Effector memory CD4-positive, alpha-beta T cell (primary cell): ENCODE results near the gene BMS1.
"Not testable (repeated sequence)": the region's sequence is repeated elsewhere in the genome, so short reads cannot be mapped to it uniquely, and the experiment has no call there.

Experiments
- DNase-seq, 3 donors: peaks; one replicate each; pipeline ENCODE4 v3.0.0-alpha.2; 2020
- H3K27ac ChIP-seq: 2 replicates; pipeline ENCODE4 v1.7.0; 2013; ENCODE audit warnings: mild to moderate bottlenecking, low read length, moderate library complexity; ENCODE audit not compliant: insufficient read depth, poor library complexity, severe bottlenecking
- H3K27me3 ChIP-seq: replicated peaks from 2 replicates; pipeline ENCODE4 v1.7.0; 2013; ENCODE audit warnings: mild to moderate bottlenecking, low read length; ENCODE audit not compliant: insufficient read depth, control insufficient read depth, poor library complexity, severe bottlenecking
- H3K36me3 ChIP-seq: 2 replicates; pipeline ENCODE4 v1.7.0; 2013; ENCODE audit warnings: mild to moderate bottlenecking, low read length, moderate library complexity; ENCODE audit not compliant: control insufficient read depth, insufficient read depth
- H3K4me1 ChIP-seq: 2 replicates; pipeline ENCODE4 v1.7.0; 2013; ENCODE audit warnings: low read length, mild to moderate bottlenecking; ENCODE audit not compliant: control insufficient read depth, insufficient read depth, poor library complexity, severe bottlenecking
- H3K4me3 ChIP-seq: 2 replicates; pipeline ENCODE4 v1.7.0; 2013; ENCODE audit warnings: low read length, low read depth, mild to moderate bottlenecking; ENCODE audit not compliant: insufficient read depth, poor library complexity, severe bottlenecking
- H3K9me3 ChIP-seq: 2 replicates; pipeline ENCODE4 v1.7.0; 2013; ENCODE audit warnings: mild to moderate bottlenecking, low read length, moderate library complexity; ENCODE audit not compliant: control insufficient read depth

Gene BMS1

GRCh38 chr10:42816912-42817311 is 34.3 kb downstream of the BMS1 start:
- H3K36me3 ChIP-seq = peaks cover 21% of the 10 kb centered on the region

GRCh38 chr10:42817417-42817816 is 34.8 kb downstream of the BMS1 start:
- not testable (repeated sequence) for H3K4me3 ChIP-seq, H3K27ac ChIP-seq, H3K9me3 ChIP-seq, DNase-seq, H3K27me3 ChIP-seq, H3K4me1 ChIP-seq
- H3K36me3 ChIP-seq = peaks cover 21% of the 10 kb centered on the region

More at GRCh38 chr10:42816912-42817311, 34.3 kb downstream of the BMS1 start:
- H3K27ac ChIP-seq = no peak overlapping the region
- H3K4me1 ChIP-seq = no peaks in the 10 kb centered on the region
- DNase-seq = no peak
- H3K4me3 ChIP-seq = no peak overlapping the region
- H3K9me3 ChIP-seq = no peaks in the 10 kb centered on the region
- H3K27me3 ChIP-seq = no peaks in the 10 kb centered on the region

GRCh38 chr10:42826759-42827158 is 44.2 kb downstream of the BMS1 start:
- H3K36me3 ChIP-seq = peaks cover 42% of the 10 kb centered on the region
- DNase-seq, H3K4me3 ChIP-seq, H3K27me3 ChIP-seq, H3K4me1 ChIP-seq, H3K27ac ChIP-seq, H3K9me3 ChIP-seq: not testable (repeated sequence)

- H3K4me3 ChIP-seq = no peak overlapping the region
- no peaks in the 10 kb centered on the region for H3K9me3 ChIP-seq
- DNase-seq = no peak
- peaks cover 44% of the 10 kb centered on the region for H3K36me3 ChIP-seq
- no peaks in the 10 kb centered on the region for H3K27me3 ChIP-seq
- no peak overlapping the region for H3K27ac ChIP-seq
- H3K4me1 ChIP-seq = no peaks in the 10 kb centered on the region
These were observed 44.6 kb downstream of the BMS1 start for GRCh38 chr10:42827201-42827600.

GRCh38 chr10:42828391-42828790 is 45.8 kb downstream of the BMS1 start:
- H3K27ac ChIP-seq, DNase-seq, H3K9me3 ChIP-seq, H3K27me3 ChIP-seq, H3K4me1 ChIP-seq, H3K4me3 ChIP-seq: not testable (repeated sequence)
- peaks cover 43% of the 10 kb centered on the region for H3K36me3 ChIP-seq

- peaks cover 40% of the 10 kb centered on the region for H3K36me3 ChIP-seq
- DNase-seq = no peak
- H3K27ac ChIP-seq = no peak overlapping the region
- H3K27me3 ChIP-seq = no peaks in the 10 kb centered on the region
- no peaks in the 10 kb centered on the region for H3K4me1 ChIP-seq
- H3K4me3 ChIP-seq = no peak overlapping the region
- no peaks in the 10 kb centered on the region for H3K9me3 ChIP-seq
These were observed 47.6 kb downstream of the BMS1 start for GRCh38 chr10:42830237-42830636.

GRCh38 chr10:42836096-42836495 is 53.5 kb downstream of the BMS1 start:
- Histone ChIP-seq H3K27me3 (peaks cover 10% of the 10 kb centered on the region), H3K9me3 (no peaks in the 10 kb centered on the region), H3K4me1 (peaks cover 2% of the 10 kb centered on the region), H3K36me3 (peaks cover 11% of the 10 kb centered on the region), H3K4me3 (no peak overlapping the region), H3K27ac (no peak overlapping the region)
- DNase-seq = no peak

- no peak for DNase-seq
- H3K27me3 ChIP-seq = peaks cover 10% of the 10 kb centered on the region
- H3K4me1 ChIP-seq = peaks cover 2% of the 10 kb centered on the region
- no peak overlapping the region for H3K4me3 ChIP-seq
- no peaks in the 10 kb centered on the region for H3K9me3 ChIP-seq
- H3K36me3 ChIP-seq = peaks cover 4% of the 10 kb centered on the region
- no peak overlapping the region for H3K27ac ChIP-seq
These were observed 54.3 kb downstream of the BMS1 start for GRCh38 chr10:42836771-42837468.

GRCh38 chr10:42844810-42845209 is 62.2 kb downstream of the BMS1 start:
- not testable (repeated sequence) for H3K27me3 ChIP-seq, H3K4me3 ChIP-seq, H3K36me3 ChIP-seq, DNase-seq, H3K27ac ChIP-seq, H3K4me1 ChIP-seq, H3K9me3 ChIP-seq

- DNase-seq, H3K9me3 ChIP-seq, H3K4me1 ChIP-seq, H3K27me3 ChIP-seq, H3K36me3 ChIP-seq, H3K4me3 ChIP-seq, H3K27ac ChIP-seq: not testable (repeated sequence)
These were observed 64.7 kb downstream of the BMS1 start for GRCh38 chr10:42847261-42847660.
